ENCODE results near the gene HCRTR1.

The HCRTR1 gene

DNA sequence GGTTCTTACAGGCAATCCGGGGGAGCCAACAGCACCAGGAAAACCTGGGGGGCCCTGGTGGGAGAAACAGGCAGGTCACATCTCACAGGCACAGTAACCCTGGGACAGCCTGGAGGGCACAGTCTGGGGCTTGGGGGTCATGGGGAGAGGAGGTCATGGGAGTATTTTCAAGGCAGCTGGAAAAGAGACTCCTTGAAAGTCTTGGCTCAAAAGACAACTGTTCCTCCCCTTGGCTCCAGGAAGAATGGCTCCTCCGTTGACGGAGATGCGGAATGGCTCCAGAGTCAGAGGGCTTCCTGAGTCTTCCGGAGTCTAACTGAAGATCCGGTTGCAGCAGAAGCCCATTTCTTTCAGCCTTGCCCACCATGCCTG lies 53.1 kb downstream of the HCRTR1 start:
- no peak overlapping the region for H3K27ac ChIP-seq
- H3K27me3 ChIP-seq (replicated peaks), result no peaks in the 10 kb centered on the region
- H3K36me3 ChIP-seq (replicated peaks), result no peaks in the 10 kb centered on the region
- no peak for DNase-seq
- H3K4me3 ChIP-seq (ENCODE audit: low read depth, low read length), result no peak overlapping the region
- TF ChIP-seq, protein P1, sequence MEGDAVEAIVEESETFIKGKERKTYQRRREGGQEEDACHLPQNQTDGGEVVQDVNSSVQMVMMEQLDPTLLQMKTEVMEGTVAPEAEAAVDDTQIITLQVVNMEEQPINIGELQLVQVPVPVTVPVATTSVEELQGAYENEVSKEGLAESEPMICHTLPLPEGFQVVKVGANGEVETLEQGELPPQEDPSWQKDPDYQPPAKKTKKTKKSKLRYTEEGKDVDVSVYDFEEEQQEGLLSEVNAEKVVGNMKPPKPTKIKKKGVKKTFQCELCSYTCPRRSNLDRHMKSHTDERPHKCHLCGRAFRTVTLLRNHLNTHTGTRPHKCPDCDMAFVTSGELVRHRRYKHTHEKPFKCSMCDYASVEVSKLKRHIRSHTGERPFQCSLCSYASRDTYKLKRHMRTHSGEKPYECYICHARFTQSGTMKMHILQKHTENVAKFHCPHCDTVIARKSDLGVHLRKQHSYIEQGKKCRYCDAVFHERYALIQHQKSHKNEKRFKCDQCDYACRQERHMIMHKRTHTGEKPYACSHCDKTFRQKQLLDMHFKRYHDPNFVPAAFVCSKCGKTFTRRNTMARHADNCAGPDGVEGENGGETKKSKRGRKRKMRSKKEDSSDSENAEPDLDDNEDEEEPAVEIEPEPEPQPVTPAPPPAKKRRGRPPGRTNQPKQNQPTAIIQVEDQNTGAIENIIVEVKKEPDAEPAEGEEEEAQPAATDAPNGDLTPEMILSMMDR (IDR thresholded peaks at IDR 0.05; ENCODE audit: low read depth, low read length, missing control alignments), result no peak
- in situ Hi-C loops (cut with HindIII; ENCODE audit: low pct_ligation_motif_present, low sequenced_read_pairs), result no loop called here

DNA sequence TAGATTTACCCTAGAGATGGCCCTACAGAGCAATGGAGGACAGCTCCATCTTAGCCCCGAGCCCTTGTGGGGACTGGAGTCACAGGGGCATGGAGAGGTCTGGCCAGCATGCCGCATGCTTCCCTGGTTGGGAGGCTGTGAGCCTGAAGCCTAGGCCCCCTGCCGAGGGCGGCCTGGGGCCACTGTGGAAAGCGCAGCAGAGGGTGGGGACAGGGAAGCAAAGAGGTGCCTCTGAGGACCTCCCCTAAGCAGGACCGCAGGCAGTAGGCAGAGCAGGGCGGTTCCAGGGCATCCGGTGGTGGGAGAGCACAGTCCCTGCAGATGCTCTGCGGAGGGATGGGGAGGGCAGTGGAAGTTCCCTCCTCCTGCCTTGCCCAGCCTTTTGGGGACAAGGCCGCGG lies 53.7 kb downstream of the HCRTR1 start:
- no peak for DNase-seq
- Histone ChIP-seq H3K27me3 (replicated peaks) (no peaks in the 10 kb centered on the region), H3K27ac (no peak overlapping the region), H3K4me3 (ENCODE audit: low read depth, low read length) (no peak overlapping the region), H3K36me3 (replicated peaks) (no peaks in the 10 kb centered on the region)
- TF ChIP-seq, protein P1 (IDR thresholded peaks at IDR 0.05; ENCODE audit: low read depth, low read length, missing control alignments), result no peak
- in situ Hi-C loops (cut with HindIII; ENCODE audit: low pct_ligation_motif_present, low sequenced_read_pairs), result no loop called here

DNA sequence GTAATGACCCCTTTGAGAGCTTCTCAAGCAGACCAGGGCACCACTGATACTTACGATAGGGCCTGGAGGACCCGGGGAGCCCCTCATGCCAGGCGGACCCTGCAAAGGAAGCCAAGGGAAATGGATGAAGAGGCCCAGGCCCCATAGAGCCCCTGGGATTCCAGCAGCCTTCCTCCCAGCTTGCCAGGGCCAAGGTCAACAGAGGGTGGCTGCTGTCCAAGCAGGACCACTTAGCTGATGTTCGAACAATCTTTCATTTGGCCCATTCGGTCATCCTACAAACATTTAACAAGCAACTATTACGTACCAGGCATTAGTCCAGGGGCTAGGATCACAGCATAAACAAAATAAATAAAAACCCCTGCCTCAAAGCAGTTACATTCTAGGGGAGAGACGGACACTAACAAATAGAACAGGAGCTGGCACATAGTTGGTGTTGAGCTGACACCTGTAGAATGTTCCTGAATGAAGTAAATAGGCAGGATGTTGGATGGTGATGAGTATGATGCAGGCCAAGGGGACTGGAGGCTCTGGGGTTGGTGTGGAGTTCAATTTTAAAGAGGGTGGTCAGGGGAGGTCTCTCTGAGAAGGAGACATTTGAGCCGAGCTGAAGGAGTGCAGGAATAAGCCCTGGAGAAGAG lies 54.2 kb downstream of the HCRTR1 start:
- DNase-seq, result no peak
- no peaks in the 10 kb centered on the region for H3K36me3 ChIP-seq (replicated peaks)

DNA sequence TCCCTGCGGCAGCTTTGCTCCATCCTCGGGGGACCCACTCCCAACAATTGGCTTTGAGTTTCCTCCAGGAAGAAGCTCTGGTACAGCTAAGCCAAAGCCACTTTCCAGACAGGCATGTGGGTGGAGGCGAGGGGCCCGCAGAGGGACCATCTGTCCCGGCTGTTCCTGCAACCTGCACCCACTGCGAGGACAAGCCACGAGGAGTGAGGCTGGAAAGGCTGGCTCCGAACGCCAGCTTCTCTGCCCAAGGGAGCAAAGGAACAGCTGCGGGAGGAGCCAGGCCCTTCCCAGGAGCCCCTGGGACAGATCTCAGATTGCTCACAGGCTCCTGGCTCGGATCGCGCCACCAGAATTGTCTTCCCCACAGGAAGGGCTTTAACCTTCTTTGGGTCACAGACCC lies 55.5 kb downstream of the HCRTR1 start:
- no peaks in the 10 kb centered on the region for H3K27me3 ChIP-seq (replicated peaks)
- H3K27ac ChIP-seq, result no peak overlapping the region
- DNase-seq, result no peak
- in situ Hi-C loops (cut with HindIII; ENCODE audit: low pct_ligation_motif_present, low sequenced_read_pairs), result no loop called here
- H3K36me3 ChIP-seq (replicated peaks), result no peaks in the 10 kb centered on the region
- H3K4me3 ChIP-seq (ENCODE audit: low read depth, low read length), result no peak overlapping the region
- TF ChIP-seq, protein P1 (IDR thresholded peaks at IDR 0.05; ENCODE audit: low read depth, low read length, missing control alignments), result no peak

More for the DNA sequence above, 54.2 kb downstream of the HCRTR1 start:
- Histone ChIP-seq H3K27me3 (replicated peaks) (no peaks in the 10 kb centered on the region), H3K27ac (no peak overlapping the region), H3K4me3 (ENCODE audit: low read depth, low read length) (no peak overlapping the region)
- TF ChIP-seq, protein P1 (IDR thresholded peaks at IDR 0.05; ENCODE audit: low read depth, low read length, missing control alignments), result no peak
- in situ Hi-C loops (cut with HindIII; ENCODE audit: low pct_ligation_motif_present, low sequenced_read_pairs), result no loop called here

DNA sequence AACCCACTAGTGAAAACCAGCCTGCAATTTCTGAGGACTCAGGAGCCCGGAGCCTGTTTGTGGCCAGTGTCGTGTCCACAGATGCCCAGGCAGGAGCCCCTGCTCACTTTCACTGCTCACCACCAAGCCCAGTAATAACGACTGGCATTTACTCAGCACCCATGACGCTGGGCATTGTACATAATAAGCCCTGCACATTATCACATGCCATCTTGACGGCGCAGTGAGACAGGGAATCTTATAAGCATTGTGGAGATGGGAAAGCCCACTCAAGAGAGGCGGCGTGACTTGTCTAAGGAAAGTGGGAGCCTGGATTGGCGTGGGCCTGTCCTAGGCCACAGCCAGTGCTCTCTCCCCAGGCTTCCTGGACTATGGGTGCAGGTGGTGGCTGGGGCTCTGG lies 55.9 kb downstream of the HCRTR1 start:
- Histone ChIP-seq H3K4me3 (ENCODE audit: low read depth, low read length) (no peak overlapping the region), H3K27ac (no peak overlapping the region), H3K36me3 (replicated peaks) (no peaks in the 10 kb centered on the region), H3K27me3 (replicated peaks) (no peaks in the 10 kb centered on the region)
- in situ Hi-C loops (cut with HindIII; ENCODE audit: low pct_ligation_motif_present, low sequenced_read_pairs), result no loop called here
- TF ChIP-seq, protein P1 (IDR thresholded peaks at IDR 0.05; ENCODE audit: low read depth, low read length, missing control alignments), result no peak
- DNase-seq, result no peak

DNA sequence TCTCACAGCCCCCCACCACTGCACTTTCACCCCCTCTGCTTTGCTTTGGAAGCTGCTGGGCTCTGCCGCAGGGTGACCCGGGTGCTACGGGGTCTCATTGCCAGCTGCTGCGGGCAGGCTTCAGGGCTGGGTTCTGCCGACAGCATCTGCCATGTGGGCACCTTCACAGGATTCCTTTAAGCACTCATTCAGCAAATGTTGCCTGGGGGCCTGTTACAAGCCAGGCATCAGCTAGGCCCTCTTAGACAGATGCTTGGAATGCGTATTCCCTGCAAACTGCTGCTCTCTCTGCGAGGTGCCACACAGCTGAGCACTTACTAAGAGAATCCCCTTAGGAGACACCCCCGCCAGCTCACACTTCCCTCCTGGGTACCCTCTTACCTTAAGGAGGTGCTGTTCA lies 57.1 kb downstream of the HCRTR1 start:
- DNase-seq, result no peak
- in situ Hi-C loops (cut with HindIII; ENCODE audit: low pct_ligation_motif_present, low sequenced_read_pairs), result no loop called here
- H3K36me3 ChIP-seq (replicated peaks), result peaks cover 1% of the 10 kb centered on the region
- no peak overlapping the region for H3K27ac ChIP-seq
- H3K27me3 ChIP-seq (replicated peaks), result no peaks in the 10 kb centered on the region
- TF ChIP-seq, protein P1 (IDR thresholded peaks at IDR 0.05; ENCODE audit: low read depth, low read length, missing control alignments), result no peak
- no peak overlapping the region for H3K4me3 ChIP-seq (ENCODE audit: low read depth, low read length)

Data from brain microvascular endothelial cell (primary cell).